DND-41 (cell line): Measurements from ENCODE around the gene PI4K2A.

Experiments
- EZH2 ChIP-seq: IDR thresholded peaks from 3 replicates; pipeline ENCODE4 v1.6.1; 2012; ENCODE audit warnings: borderline replicate concordance, low read depth, mild to moderate bottlenecking, moderate library complexity, low read length, inconsistent platforms; ENCODE audit not compliant: severe bottlenecking
- TF ChIP-seq, protein P1 (sequence below): IDR thresholded peaks from 2 replicates; pipeline ENCODE4 v1.5.1; 2012; ENCODE audit warnings: borderline replicate concordance, low read length, moderate library complexity, mild to moderate bottlenecking; ENCODE audit not compliant: poor library complexity, severe bottlenecking; ENCODE audit errors: extremely low read depth

GRCh38 chr10:97676770-97677581 is 36.5 kb downstream of the PI4K2A start:
- TF ChIP-seq, protein P1, sequence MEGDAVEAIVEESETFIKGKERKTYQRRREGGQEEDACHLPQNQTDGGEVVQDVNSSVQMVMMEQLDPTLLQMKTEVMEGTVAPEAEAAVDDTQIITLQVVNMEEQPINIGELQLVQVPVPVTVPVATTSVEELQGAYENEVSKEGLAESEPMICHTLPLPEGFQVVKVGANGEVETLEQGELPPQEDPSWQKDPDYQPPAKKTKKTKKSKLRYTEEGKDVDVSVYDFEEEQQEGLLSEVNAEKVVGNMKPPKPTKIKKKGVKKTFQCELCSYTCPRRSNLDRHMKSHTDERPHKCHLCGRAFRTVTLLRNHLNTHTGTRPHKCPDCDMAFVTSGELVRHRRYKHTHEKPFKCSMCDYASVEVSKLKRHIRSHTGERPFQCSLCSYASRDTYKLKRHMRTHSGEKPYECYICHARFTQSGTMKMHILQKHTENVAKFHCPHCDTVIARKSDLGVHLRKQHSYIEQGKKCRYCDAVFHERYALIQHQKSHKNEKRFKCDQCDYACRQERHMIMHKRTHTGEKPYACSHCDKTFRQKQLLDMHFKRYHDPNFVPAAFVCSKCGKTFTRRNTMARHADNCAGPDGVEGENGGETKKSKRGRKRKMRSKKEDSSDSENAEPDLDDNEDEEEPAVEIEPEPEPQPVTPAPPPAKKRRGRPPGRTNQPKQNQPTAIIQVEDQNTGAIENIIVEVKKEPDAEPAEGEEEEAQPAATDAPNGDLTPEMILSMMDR, result peak; percentile 78
- no peak for TF ChIP-seq EZH2
